HepG2 (cell line): ENCODE measurements around the gene KIF1B. TPM values are rescaled to one million over a fixed set of nuclear protein-coding genes. Genes with fewer than 3 reads are reported as not detected.

Experiments
- ATAC-seq: fragments of 200-7000 bp; cut with Tn5 transposase; 3 replicates; pipeline ENCODE4 v1.9.1; 2020; ENCODE audit warnings: mild to moderate bottlenecking, moderate library complexity
- BruUV-seq: library from RNA; stranded (reverse); fragments of 400-500 nt; replicated peaks from 2 replicates; lab custom pipeline; 2021; lab: Mats Ljungman, UMichigan
- CTCF ChIA-PET: fragments of 300-600 bp; formaldehyde crosslinking; extraction: SDS; loops from one replicate; lab custom pipeline; 2021; ENCODE audit warnings: low total read pairs, inconsistent platforms, low intra/inter-chr PET ratio; lab: Yijun Ruan, JAX
- POLR2A ChIA-PET: fragments of 350-600 bp; sonication (Branson Sonifier 250); formaldehyde crosslinking; loops from one replicate; lab custom pipeline; 2020; ENCODE audit warnings: antibody characterized with exemption, inconsistent platforms; lab: Yijun Ruan, JAX
- DNase-seq: peaks from one replicate; pipeline ENCODE4 v3.0.0-alpha.2; 2015; ENCODE audit warnings: low spot score
- FAIRE-seq: peaks from 3 replicates; lab custom pipeline; 2011; peaks lifted over from hg19 to GRCh38; lab: Jason Lieb, UNC
- H2AFZ ChIP-seq: one replicate; pipeline ENCODE4 v1.6.1; 2011; ENCODE audit warnings: low read length, inconsistent platforms
- H3K27ac ChIP-seq: fragments of 300-600 bp; 3 replicates; pipeline ENCODE4 v1.8.0; 2011; ENCODE audit warnings: mixed run types, mild to moderate bottlenecking, mixed read lengths, low read length, inconsistent platforms; ENCODE audit not compliant: insufficient read depth; ENCODE audit errors: extremely low read length
- H3K27me3 ChIP-seq, 2 experiments: fragments of 200-600 bp in 1 of 2; 2 replicates in 1 of 2; 3 replicates in 1 of 2; pipeline versions ENCODE4 v1.6.0 to v1.8.0; 2011; ENCODE audit warnings: low read length in 2 of 2, mild to moderate bottlenecking in 2 of 2, moderate library complexity in 2 of 2, inconsistent platforms in 1 of 2; ENCODE audit not compliant: insufficient read depth in 2 of 2, control insufficient read depth in 1 of 2
- H3K36me3 ChIP-seq, 2 experiments: fragments of 200-600 bp in 1 of 2; replicated peaks in 1 of 2; 2 replicates in 1 of 2; 3 replicates in 1 of 2; pipeline versions ENCODE4 v1.5.1 to v1.8.0; 2011; ENCODE audit warnings: low read length in 2 of 2, inconsistent platforms in 1 of 2; ENCODE audit not compliant: insufficient read depth in 2 of 2, control insufficient read depth in 1 of 2
- H3K4me1 ChIP-seq: 2 replicates; pipeline ENCODE4 v1.5.1; 2012; ENCODE audit warnings: low read length, inconsistent platforms; ENCODE audit not compliant: insufficient read depth
- H3K4me2 ChIP-seq: 2 replicates; pipeline ENCODE4 v1.6.0; 2011; ENCODE audit warnings: low read depth, low read length, inconsistent platforms
- H3K4me3 ChIP-seq, 3 experiments: fragments of 200-600 bp in 1 of 3; sonication (generic), shearing (Covaris generic) in 1 of 3; replicated peaks in 1 of 3; 2 replicates each; pipeline ENCODE4 v1.5.1; 2011 to 2016; ENCODE audit warnings: low read length in 3 of 3, inconsistent platforms in 2 of 3, low read depth in 2 of 3, mild to moderate bottlenecking in 2 of 3, control low read depth in 1 of 3, mixed read lengths in 1 of 3; ENCODE audit not compliant: insufficient read depth in 1 of 3
- H3K79me2 ChIP-seq: one replicate; pipeline ENCODE4 v1.6.1; 2011; ENCODE audit warnings: low read length, inconsistent platforms; ENCODE audit not compliant: insufficient read depth
- H3K9ac ChIP-seq: 2 replicates; pipeline ENCODE4 v1.6.0; 2011; ENCODE audit warnings: mild to moderate bottlenecking, low read depth, low read length, inconsistent platforms; ENCODE audit not compliant: insufficient read depth
- H3K9me3 ChIP-seq: 2 replicates; pipeline ENCODE4 v1.5.1; 2012; ENCODE audit warnings: mild to moderate bottlenecking, low read length
- H4K20me1 ChIP-seq: 2 replicates; pipeline ENCODE4 v1.6.0; 2011; ENCODE audit warnings: inconsistent platforms, mild to moderate bottlenecking, low read length, moderate library complexity; ENCODE audit not compliant: insufficient read depth
- E2F1 ChIP-seq: sonication (generic); formaldehyde crosslinking; IDR thresholded peaks from 2 replicates; pipeline ENCODE4 v1.5.0; 2020; ENCODE audit warnings: missing genetic modification reagents
- ELF4 ChIP-seq: sonication (generic); formaldehyde crosslinking; IDR thresholded peaks from 2 replicates; pipeline ENCODE4 v1.5.0; 2020; ENCODE audit warnings: missing genetic modification reagents, mild to moderate bottlenecking, moderate library complexity, borderline replicate concordance
- PRDM4 ChIP-seq: sonication (generic); formaldehyde crosslinking; IDR thresholded peaks from 2 replicates; pipeline ENCODE4 v1.9.0; 2021; ENCODE audit warnings: missing genetic modification reagents, borderline replicate concordance
- RBM22 ChIP-seq: fragments of 200-400 bp; formaldehyde crosslinking; optimal IDR thresholded peaks from 2 replicates; pipeline ENCODE3; 2017; ENCODE audit warnings: mild to moderate bottlenecking, low read length, moderate library complexity
- ZNF326 ChIP-seq: sonication (generic); formaldehyde crosslinking; IDR thresholded peaks from 2 replicates; pipeline ENCODE4 v1.4.0; 2020; ENCODE audit warnings: missing genetic modification reagents, borderline replicate concordance
- ZNF430 ChIP-seq: sonication (generic); formaldehyde crosslinking; IDR thresholded peaks from 2 replicates; pipeline ENCODE4 v1.9.0; 2021; ENCODE audit warnings: mild to moderate bottlenecking, missing genetic modification reagents
- ZNF567 ChIP-seq: sonication (generic); formaldehyde crosslinking; IDR thresholded peaks from 2 replicates; pipeline ENCODE4 v1.8.1; 2023; ENCODE audit warnings: mild to moderate bottlenecking, missing genetic modification reagents, borderline replicate concordance
- ZNF672 ChIP-seq: sonication (generic); formaldehyde crosslinking; IDR thresholded peaks from 2 replicates; pipeline ENCODE4 v1.8.1; 2022; ENCODE audit warnings: missing genetic modification reagents
- WGBS: methylation state at CpG from one replicate; pipeline ENCODE4 v1.1.6; 2017; ENCODE audit warnings: low lambda C conversion rate; 5-methylcytosine and 5-hydroxymethylcytosine counted together
- in situ Hi-C: cut with HindIII; loops from 2 replicates; pipeline ENCODE4 v1.10.0; 2017; ENCODE audit warnings: low pct_unique_long_range_greater_than_20kb; ENCODE audit not compliant: extremely low pct_ligation_motif_present
- intact Hi-C: fragments of 100-400 bp; cut with micrococcal nuclease; formaldehyde crosslinking; loops from one replicate; pipeline ENCODE4 v1.10.0; 2022; ENCODE audit not compliant: unreplicated experiment
- polyA plus RNA-seq, 8 experiments: library from polyadenylated mRNA; depleted of rRNA in 3 of 8; stranded (reverse) in 7 of 8; unstranded in 1 of 8; fragments of >200 nt; fragmentation: Illumina TruSeq in 4 of 8; extraction: Trizol in 4 of 8; gene quantifications; 2 replicates each; pipeline versions ENCODE4 v1.2.1 to v1.2.3, GENCODE V29; 2011 to 2016; ENCODE audit warnings: low read depth in 4 of 8, missing spikeins in 1 of 8, mixed read lengths in 1 of 8; ENCODE audit not compliant: insufficient read depth in 1 of 8
- total RNA-seq, 5 experiments: library from RNA; depleted of rRNA; stranded (reverse); fragments of >200 nt; fragmentation: Illumina TruSeq; extraction: Trizol; gene quantifications; 2 replicates each; pipeline ENCODE4 v1.2.3, GENCODE V29; 2016; ENCODE audit warnings: low read depth in 1 of 5
- TF ChIP-seq, protein P1 (sequence below): sonication (generic); formaldehyde crosslinking; IDR thresholded peaks from 2 replicates; pipeline ENCODE4 v1.5.1; 2020; ENCODE audit warnings: mild to moderate bottlenecking, missing genetic modification reagents, moderate library complexity

KIF1B gene
- total and polyA plus RNA-seq, 2 of the 13 experiments (the other 11 are each of a cell fraction or from before 2014, with no cell fraction given): 26.7 to 32.5 TPM

- TF ChIP-seq, protein P1, sequence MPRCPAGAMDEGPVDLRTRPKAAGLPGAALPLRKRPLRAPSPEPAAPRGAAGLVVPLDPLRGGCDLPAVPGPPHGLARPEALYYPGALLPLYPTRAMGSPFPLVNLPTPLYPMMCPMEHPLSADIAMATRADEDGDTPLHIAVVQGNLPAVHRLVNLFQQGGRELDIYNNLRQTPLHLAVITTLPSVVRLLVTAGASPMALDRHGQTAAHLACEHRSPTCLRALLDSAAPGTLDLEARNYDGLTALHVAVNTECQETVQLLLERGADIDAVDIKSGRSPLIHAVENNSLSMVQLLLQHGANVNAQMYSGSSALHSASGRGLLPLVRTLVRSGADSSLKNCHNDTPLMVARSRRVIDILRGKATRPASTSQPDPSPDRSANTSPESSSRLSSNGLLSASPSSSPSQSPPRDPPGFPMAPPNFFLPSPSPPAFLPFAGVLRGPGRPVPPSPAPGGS: no peak
- TF ChIP-seq ELF4 (CRISPR knock-in tag) (no peak), ZNF430 (CRISPR knock-in tag) (no peak)
These were observed 129.4 kb downstream of the KIF1B start (continued) for GRCh38 chr1:10339815-10340214.

DNA sequence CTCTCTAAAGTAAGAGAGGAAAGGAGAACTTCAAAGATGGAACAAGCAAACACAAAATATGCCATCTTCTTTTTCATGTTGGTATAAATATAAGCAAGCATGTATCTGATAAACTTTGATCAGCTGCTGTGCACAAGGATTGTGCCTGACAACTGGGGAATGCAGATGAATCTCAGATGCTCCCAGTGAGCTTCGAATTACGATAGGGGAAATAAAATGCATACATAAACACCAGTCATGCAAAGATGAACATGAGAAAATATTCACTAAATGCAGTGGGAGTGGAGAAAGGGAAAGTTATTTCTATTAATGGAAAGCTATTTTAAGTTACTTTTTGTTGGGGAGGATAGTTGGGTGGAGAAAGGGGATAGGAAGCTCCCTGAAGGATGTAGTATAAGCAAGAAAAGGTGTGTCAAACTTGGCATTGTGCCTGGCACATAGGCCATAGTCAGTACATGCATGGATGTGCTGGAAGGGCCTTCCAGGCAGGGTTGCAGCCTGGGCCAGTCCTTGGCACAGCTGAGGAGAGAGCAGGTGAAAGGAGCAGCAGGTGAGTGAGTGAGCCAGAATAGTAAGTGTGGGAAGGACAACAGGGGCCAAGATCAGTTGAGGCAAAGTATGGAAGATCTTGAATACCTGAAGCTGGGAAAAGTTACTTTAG is 130.7 kb downstream of the KIF1B start:
- TF ChIP-seq ZNF326 (CRISPR knock-in tag) (no peak), ZNF672 (CRISPR knock-in tag) (no peak), E2F1 (CRISPR knock-in tag) (no peak), PRDM4 (CRISPR knock-in tag) (no peak), RBM22 (peak; percentile 23), ZNF567 (CRISPR knock-in tag) (no peak)
- no peaks in the 10 kb centered on the region for H3K9me3 ChIP-seq
- 94% methylated on average over 2 of the region's 2 CpGs for WGBS
- H3K4me2 ChIP-seq: no peak overlapping the region
- POLR2A ChIA-PET: no interaction called here
- peaks cover 28 to 80% of the 10 kb centered on the region in 2 experiments for H3K36me3 ChIP-seq
- ATAC-seq (no peak), DNase-seq (no peak), FAIRE-seq (no peak)
- no peak overlapping the region for H2AFZ ChIP-seq
- H3K9ac ChIP-seq: no peak overlapping the region
- no peak overlapping the region for H3K27ac ChIP-seq
- in situ Hi-C loops (no loop called here), intact Hi-C loops (no loop called here)
- H3K27me3 ChIP-seq: no peaks in the 10 kb centered on the region
- no TSS peak for BruUV-seq
- H3K4me1 ChIP-seq: no peaks in the 10 kb centered on the region
- H3K79me2 ChIP-seq: no peaks in the 10 kb centered on the region
- CTCF ChIA-PET: no interaction called here
- no peaks in the 10 kb centered on the region; the same call in 1 of the 2 replicates for H4K20me1 ChIP-seq
- H3K4me3 ChIP-seq: no peak overlapping the region
